ENCODE data around the gene CHM.
A peak's percentile ranks its signal among the peaks of the same experiment; 100 is the strongest.
"Not testable (repeated sequence)": the region's sequence is repeated elsewhere in the genome, so short reads cannot be mapped to it uniquely, and the experiment has no call there.

CHM gene

GRCh38 chrX:86047174-86047935 lies at the start of gene CHM:
Gene CHM (minus strand): TSS chrX:86047558. CDS start chrX:86047532, 26 bp downstream.
- peak; percentile 55 for DNase-seq (ENCODE audit: low read depth in 2 of 2)

- DNase-seq (ENCODE audit: low read depth in 2 of 2): no peak
These were observed 31.3 kb upstream of the CHM start for GRCh38 chrX:86078650-86079049.

GRCh38 chrX:86066998-86067397 lies 19.6 kb upstream of the CHM start:
- DNase-seq (ENCODE audit: low read depth in 2 of 2): no peak

- no peak for DNase-seq (ENCODE audit: low read depth in 2 of 2)
These were observed 14.0 kb upstream of the CHM start for GRCh38 chrX:86061407-86061806.

- DNase-seq (ENCODE audit: low read depth in 2 of 2): no peak
These were observed 4.4 kb upstream of the CHM start for GRCh38 chrX:86051741-86052140.

GRCh38 chrX:86047936-86048280 lies 550 bp upstream of the CHM start:
- no peak for DNase-seq (ENCODE audit: low read depth in 2 of 2)

- DNase-seq (ENCODE audit: low read depth in 2 of 2): no peak
These were observed 3.1 kb downstream of the CHM start for GRCh38 chrX:86044216-86044615.

GRCh38 chrX:86039625-86040568 lies 7.5 kb downstream of the CHM start:
- DNase-seq (ENCODE audit: low read depth in 2 of 2): no peak

- no peak for DNase-seq (ENCODE audit: low read depth in 2 of 2)
These were observed 14.0 kb downstream of the CHM start for GRCh38 chrX:86033385-86033784.

GRCh38 chrX:86028681-86029080 lies 18.7 kb downstream of the CHM start:
- DNase-seq (ENCODE audit: low read depth in 2 of 2): peak in 1 of 2 experiments; percentile 4

GRCh38 chrX:86023811-86024210 lies 23.5 kb downstream of the CHM start:
- no peak for DNase-seq (ENCODE audit: low read depth in 2 of 2)

- no peak for DNase-seq (ENCODE audit: low read depth in 2 of 2)
These were observed 25.6 kb downstream of the CHM start for GRCh38 chrX:86021652-86022289.

- DNase-seq (ENCODE audit: low read depth in 2 of 2): no peak
These were observed 31.2 kb downstream of the CHM start for GRCh38 chrX:86016139-86016538.

GRCh38 chrX:86014959-86015358 lies 32.4 kb downstream of the CHM start:
- DNase-seq (ENCODE audit: low read depth in 2 of 2): not testable (repeated sequence)

- DNase-seq (ENCODE audit: low read depth in 2 of 2): no peak
These were observed 32.9 kb downstream of the CHM start for GRCh38 chrX:86014421-86014820.

- no peak for DNase-seq (ENCODE audit: low read depth in 2 of 2)
These were observed 33.6 kb downstream of the CHM start for GRCh38 chrX:86013792-86014191.

GRCh38 chrX:86012188-86012587 lies 35.2 kb downstream of the CHM start:
- no peak for DNase-seq (ENCODE audit: low read depth in 2 of 2)

- not testable (repeated sequence) for DNase-seq (ENCODE audit: low read depth in 2 of 2)
These were observed 37.6 kb downstream of the CHM start for GRCh38 chrX:86009803-86010202.

- not testable (repeated sequence) for DNase-seq (ENCODE audit: low read depth in 2 of 2)
These were observed 39.5 kb downstream of the CHM start for GRCh38 chrX:86007891-86008290.

- no peak for DNase-seq (ENCODE audit: low read depth in 2 of 2)
These were observed 45.1 kb downstream of the CHM start for GRCh38 chrX:86002076-86002896.

- DNase-seq (ENCODE audit: low read depth in 2 of 2): no peak
These were observed 48.4 kb downstream of the CHM start for GRCh38 chrX:85998954-85999353.
